MM.1S (cell line): ENCODE results near the gene GPD1L.

Experiments
- CTCF ChIP-seq: fragments of 300-600 bp; sonication (generic); IDR thresholded peaks from 2 replicates; pipeline ENCODE4 v1.5.1; 2016; ENCODE audit warnings: antibody characterized with exemption, low read length, mixed read lengths
- EZH2 ChIP-seq: fragments of 300-600 bp; sonication (generic); optimal IDR thresholded peaks from 2 replicates; pipeline ENCODE3; 2017; ENCODE audit warnings: low read depth, mild to moderate bottlenecking, antibody characterized with exemption, low read length, mixed read lengths
- EZH2phosphoT487 ChIP-seq: fragments of 300-600 bp; sonication (generic); IDR thresholded peaks from 2 replicates; pipeline ENCODE4 v1.6.1; 2018; ENCODE audit warnings: antibody characterized with exemption, low read length

- no peak for TF ChIP-seq EZH2
- TF ChIP-seq CTCF = no peak
- TF ChIP-seq EZH2phosphoT487 = no peak
These were observed 11.0 kb upstream of the GPD1L start for GRCh38 chr3:32095431-32095830.
